Activated CD4-positive, alpha-beta memory T cell treated with anti-CD3 and anti-CD28 coated beads, Interleukin-2, amount 10 ng/mL, durations not matched to agents 7 days and 5 days (primary cell): ENCODE data around the gene USP47. TPM values are rescaled to one million over a fixed set of nuclear protein-coding genes. Genes with fewer than 3 reads are reported as not detected.

Experiments used
- CTCF ChIA-PET: fragments of 350-600 bp; sonication (Branson Sonifier 250); formaldehyde crosslinking; loops from one replicate; lab custom pipeline; 2021; ENCODE audit warnings: antibody characterized with exemption, inconsistent platforms; lab: Charles Lee
- POLR2A ChIA-PET: fragments of 350-600 bp; sonication (Branson Sonifier 250); formaldehyde crosslinking; loops from one replicate; lab custom pipeline; 2021; ENCODE audit warnings: antibody characterized with exemption; lab: Charles Lee
- DNase-seq: peaks from one replicate; pipeline ENCODE4 v3.0.0-alpha.2; 2020
- H3K27ac Mint-ChIP-seq: one replicate; pipeline ENCODE4 v1.8.0; 2021; ENCODE audit warnings: mild to moderate bottlenecking, mixed read lengths
- H3K27me3 Mint-ChIP-seq: one replicate; pipeline ENCODE4 v1.8.0; 2021; ENCODE audit warnings: mixed read lengths
- H3K36me3 Mint-ChIP-seq: one replicate; pipeline ENCODE4 v1.8.0; 2021; ENCODE audit warnings: low read depth, mixed read lengths
- H3K4me1 Mint-ChIP-seq: one replicate; pipeline ENCODE4 v1.8.0; 2021; ENCODE audit warnings: mixed read lengths
- H3K4me3 Mint-ChIP-seq: one replicate; pipeline ENCODE4 v1.8.0; 2021; ENCODE audit warnings: mild to moderate bottlenecking, mixed read lengths
- H3K9me3 Mint-ChIP-seq: one replicate; pipeline ENCODE4 v1.8.0; 2021; ENCODE audit warnings: mixed read lengths
- total RNA-seq, 2 experiments: library from RNA; stranded (reverse); gene quantifications; one replicate each; pipeline ENCODE4 v1.2.3, GENCODE V29; 2021

USP47 gene
- total RNA-seq, 2 experiments from 2014 or later: 38.9 to 41.7 TPM

DNA sequence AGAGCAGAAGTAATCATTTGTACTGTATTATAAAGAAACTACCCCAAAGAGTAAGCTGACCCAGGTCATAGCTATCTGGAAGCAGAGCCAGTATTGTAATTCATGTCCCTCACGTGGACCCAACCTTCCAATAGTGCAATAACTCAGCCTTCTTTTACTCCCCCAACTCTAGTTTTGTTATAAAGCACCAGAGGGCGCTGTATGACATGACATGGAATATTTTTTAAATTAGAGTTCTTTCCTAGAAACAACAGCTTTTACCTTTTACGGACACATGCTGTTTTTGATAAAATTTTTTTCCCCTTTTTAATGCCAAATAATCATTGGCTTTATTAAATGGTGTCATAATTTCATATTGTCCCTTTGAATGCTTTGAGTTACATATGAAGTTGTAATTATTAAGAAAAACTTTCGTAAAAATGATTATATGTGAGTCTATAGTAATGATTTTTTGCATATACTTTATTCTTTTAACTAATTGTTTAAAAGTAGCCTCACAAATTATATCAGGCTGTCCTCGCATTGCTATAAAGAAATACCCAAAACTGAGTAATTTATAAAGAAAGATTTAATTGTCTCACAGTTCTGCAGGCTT lies 89.8 kb downstream of the USP47 start:
- Mint-ChIP-seq H3K4me3 (no peak overlapping the region), H3K27me3 (no peaks in the 10 kb centered on the region), H3K4me1 (peaks cover 6% of the 10 kb centered on the region), H3K36me3 (peaks cover 29% of the 10 kb centered on the region), H3K9me3 (no peaks in the 10 kb centered on the region), H3K27ac (no peak overlapping the region)
- ChIA-PET CTCF (interaction anchor here (0.8 to 2.6 kb wide), 11 partner anchors 12 to 350 kb away, joined by 3 to 46 read pairs (median 6); no protein-coding TSS in a partner anchor), POLR2A (interaction anchor here (0.8 kb wide), 1 partner anchor 40 kb away, joined by 3 read pairs; no protein-coding TSS in a partner anchor)
- no peak for DNase-seq

DNA sequence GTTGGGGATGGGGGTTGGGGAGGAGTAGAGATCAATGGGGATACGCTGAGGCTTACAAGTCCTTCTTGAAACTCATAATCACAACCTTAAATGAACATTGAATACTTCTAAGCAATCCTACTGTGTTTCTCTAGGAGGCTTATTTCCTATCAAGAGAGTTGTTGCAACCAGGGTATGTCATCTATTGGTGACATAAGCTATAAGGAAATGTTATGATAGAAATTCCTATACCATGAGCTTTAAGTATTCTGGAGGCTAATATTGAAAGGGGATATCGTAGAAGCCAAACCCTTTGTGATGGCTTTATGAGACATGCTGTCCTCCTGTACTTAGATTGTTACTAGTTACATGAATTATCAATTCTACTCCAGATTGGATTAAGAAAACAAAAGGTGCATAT lies 93.8 kb downstream of the USP47 start:
- DNase-seq: no peak
- Mint-ChIP-seq H3K36me3 (peaks cover 37% of the 10 kb centered on the region), H3K4me3 (no peak overlapping the region), H3K27ac (no peak overlapping the region), H3K27me3 (no peaks in the 10 kb centered on the region), H3K4me1 (no peaks in the 10 kb centered on the region), H3K9me3 (no peaks in the 10 kb centered on the region)
- ChIA-PET CTCF (interaction anchor here (0.9 to 1.1 kb wide), 2 partner anchors 12 to 108 kb away, joined by 3 read pairs; no protein-coding TSS in a partner anchor), POLR2A (no interaction called here)

- CTCF ChIA-PET: no interaction called here
- no peak overlapping the region for H3K4me3 Mint-ChIP-seq
- no peak for DNase-seq
- H3K27me3 Mint-ChIP-seq: no peaks in the 10 kb centered on the region
- no peak overlapping the region for H3K27ac Mint-ChIP-seq
- no peaks in the 10 kb centered on the region for H3K9me3 Mint-ChIP-seq
- POLR2A ChIA-PET: no interaction called here
- H3K4me1 Mint-ChIP-seq: no peaks in the 10 kb centered on the region
- H3K36me3 Mint-ChIP-seq: peaks cover 40% of the 10 kb centered on the region
These were observed 95.7 kb downstream of the USP47 start for GRCh38 chr11:11937433-11937832.

DNA sequence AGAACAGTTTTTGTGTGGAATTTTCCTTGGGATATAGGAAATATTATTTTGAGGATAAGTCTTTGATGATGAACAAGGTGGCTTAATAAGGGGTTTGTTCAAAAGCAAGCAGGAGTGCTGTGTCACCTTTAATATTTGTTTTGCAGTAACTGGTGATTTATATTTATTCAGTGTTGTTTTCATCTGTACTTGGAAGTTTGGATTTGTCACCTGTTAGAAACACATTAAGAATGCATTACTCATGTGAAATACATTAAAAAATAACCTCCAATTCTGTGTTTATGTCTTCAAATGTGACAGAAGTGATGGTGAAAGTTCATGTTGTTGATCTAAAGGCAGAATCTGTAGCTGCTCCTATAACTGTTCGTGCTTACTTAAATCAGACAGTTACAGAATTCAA lies 96.2 kb downstream of the USP47 start:
- Mint-ChIP-seq H3K27me3 (no peaks in the 10 kb centered on the region), H3K4me3 (no peak overlapping the region), H3K4me1 (no peaks in the 10 kb centered on the region), H3K36me3 (peaks cover 43% of the 10 kb centered on the region), H3K27ac (no peak overlapping the region), H3K9me3 (no peaks in the 10 kb centered on the region)
- no peak for DNase-seq
- POLR2A ChIA-PET: interaction anchor here (1.1 kb wide), 1 partner anchor 37 kb away, joined by 3 read pairs; no protein-coding TSS in a partner anchor
- CTCF ChIA-PET: interaction anchor here (0.7 kb wide), 1 partner anchor 106 kb away, joined by 5 read pairs; no protein-coding TSS in a partner anchor

GRCh38 chr11:11940551-11940950 lies 98.8 kb downstream of the USP47 start:
- no peaks in the 10 kb centered on the region for H3K9me3 Mint-ChIP-seq
- no peak overlapping the region for H3K4me3 Mint-ChIP-seq
- no peak overlapping the region for H3K27ac Mint-ChIP-seq
- POLR2A ChIA-PET: no interaction called here
- no peaks in the 10 kb centered on the region for H3K4me1 Mint-ChIP-seq
- CTCF ChIA-PET: no interaction called here
- no peak for DNase-seq
- H3K27me3 Mint-ChIP-seq: no peaks in the 10 kb centered on the region
- peaks cover 36% of the 10 kb centered on the region for H3K36me3 Mint-ChIP-seq

DNA sequence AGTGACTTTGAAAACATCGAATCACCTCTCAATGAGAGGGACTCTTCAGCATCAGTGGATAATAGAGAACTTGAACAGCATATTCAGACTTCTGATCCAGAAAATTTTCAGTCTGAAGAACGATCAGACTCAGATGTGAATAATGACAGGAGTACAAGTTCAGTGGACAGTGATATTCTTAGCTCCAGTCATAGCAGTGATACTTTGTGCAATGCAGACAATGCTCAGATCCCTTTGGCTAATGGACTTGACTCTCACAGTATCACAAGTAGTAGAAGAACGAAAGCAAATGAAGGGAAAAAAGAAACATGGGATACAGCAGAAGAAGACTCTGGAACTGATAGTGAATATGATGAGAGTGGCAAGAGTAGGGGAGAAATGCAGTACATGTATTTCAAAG lies 100.9 kb downstream of the USP47 start:
- no peaks in the 10 kb centered on the region for H3K4me1 Mint-ChIP-seq
- ChIA-PET POLR2A (no interaction called here), CTCF (interaction anchor here (1.7 kb wide), 1 partner anchor 11 kb away, joined by 9 read pairs; no protein-coding TSS in a partner anchor)
- no peak overlapping the region for H3K27ac Mint-ChIP-seq
- no peaks in the 10 kb centered on the region for H3K9me3 Mint-ChIP-seq
- no peaks in the 10 kb centered on the region for H3K27me3 Mint-ChIP-seq
- H3K4me3 Mint-ChIP-seq: no peak overlapping the region
- H3K36me3 Mint-ChIP-seq: peaks cover 32% of the 10 kb centered on the region
- DNase-seq: no peak

GRCh38 chr11:11944444-11944843 lies 102.7 kb downstream of the USP47 start:
- POLR2A ChIA-PET: no interaction called here
- no peaks in the 10 kb centered on the region for H3K4me1 Mint-ChIP-seq
- no peak overlapping the region for H3K27ac Mint-ChIP-seq
- peaks cover 24% of the 10 kb centered on the region for H3K36me3 Mint-ChIP-seq
- no peaks in the 10 kb centered on the region for H3K27me3 Mint-ChIP-seq
- CTCF ChIA-PET: interaction anchor here (0.7 to 1.7 kb wide), 3 partner anchors 13 to 100 kb away, joined by 3 to 9 read pairs (median 3); no protein-coding TSS in a partner anchor
- no peak overlapping the region for H3K4me3 Mint-ChIP-seq
- H3K9me3 Mint-ChIP-seq: no peaks in the 10 kb centered on the region
- DNase-seq: no peak

DNA sequence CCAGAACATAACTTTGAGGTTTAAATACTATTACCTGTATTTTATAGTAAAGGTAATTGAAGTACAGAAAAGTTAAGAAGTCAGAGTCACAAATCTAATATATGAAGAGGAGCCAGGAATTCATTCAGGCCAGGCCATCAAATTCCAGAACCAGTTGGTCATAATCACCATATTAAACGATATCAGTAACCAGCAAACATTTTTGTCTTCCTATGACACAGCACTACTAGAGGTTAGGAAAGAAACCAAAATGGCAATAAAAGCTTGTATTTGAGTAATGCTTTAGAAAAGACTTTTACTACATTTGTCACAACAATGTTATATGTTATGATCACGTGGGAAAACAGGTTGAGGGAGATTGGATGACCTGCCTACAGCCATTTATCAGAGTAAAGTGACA lies 104.4 kb downstream of the USP47 start:
- no peak overlapping the region for H3K27ac Mint-ChIP-seq
- ChIA-PET CTCF (interaction anchor here (1.1 to 3.0 kb wide), 4 partner anchors 15 to 342 kb away, joined by 3 to 7 read pairs (median 6); no protein-coding TSS in a partner anchor), POLR2A (no interaction called here)
- DNase-seq: no peak
- no peaks in the 10 kb centered on the region for H3K4me1 Mint-ChIP-seq
- peaks cover 27% of the 10 kb centered on the region for H3K36me3 Mint-ChIP-seq
- H3K4me3 Mint-ChIP-seq: no peak overlapping the region
- no peaks in the 10 kb centered on the region for H3K27me3 Mint-ChIP-seq
- no peaks in the 10 kb centered on the region for H3K9me3 Mint-ChIP-seq

DNA sequence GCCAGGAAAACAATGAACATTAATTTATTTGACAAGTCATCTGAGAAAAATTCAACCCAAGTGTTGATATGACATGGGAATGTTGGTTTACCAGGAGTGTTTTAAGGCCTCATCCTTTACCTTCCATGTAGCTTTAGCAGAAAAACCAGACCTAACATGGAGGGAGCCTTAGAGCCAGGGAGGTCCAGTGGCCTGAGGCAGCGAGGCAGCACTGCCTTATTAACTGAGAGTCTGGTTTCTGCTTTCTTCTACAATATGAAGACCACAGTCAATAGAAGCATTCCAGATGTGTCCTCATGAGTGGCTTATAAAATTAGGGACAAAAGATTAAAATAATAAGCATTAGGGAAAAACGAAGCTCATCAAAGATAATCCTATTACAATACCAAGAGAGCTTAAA lies 105.1 kb downstream of the USP47 start:
- POLR2A ChIA-PET: no interaction called here
- Mint-ChIP-seq H3K4me1 (no peaks in the 10 kb centered on the region), H3K36me3 (peaks cover 32% of the 10 kb centered on the region), H3K27ac (no peak overlapping the region), H3K9me3 (no peaks in the 10 kb centered on the region), H3K4me3 (no peak overlapping the region), H3K27me3 (no peaks in the 10 kb centered on the region)
- no peak for DNase-seq
- CTCF ChIA-PET: interaction anchor here (0.7 to 3.0 kb wide), 6 partner anchors 14 to 341 kb away, joined by 3 to 7 read pairs (median 5); no protein-coding TSS in a partner anchor

DNA sequence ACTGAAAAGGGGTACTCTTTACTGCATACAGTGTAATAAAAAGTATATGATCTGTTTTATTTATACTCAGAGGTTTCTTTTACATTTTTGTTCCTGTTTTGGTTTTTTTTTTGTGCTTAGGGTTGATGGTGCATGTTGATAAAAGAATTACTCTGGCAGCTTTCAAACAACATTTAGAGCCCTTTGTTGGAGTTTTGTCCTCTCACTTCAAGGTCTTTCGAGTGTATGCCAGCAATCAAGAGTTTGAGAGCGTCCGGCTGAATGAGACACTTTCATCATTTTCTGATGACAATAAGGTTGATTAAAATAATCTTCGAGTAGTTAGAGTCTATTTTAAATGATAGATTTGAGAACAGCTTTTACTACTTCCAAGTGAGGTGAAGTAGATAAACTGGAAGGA lies 106.1 kb downstream of the USP47 start:
- no peaks in the 10 kb centered on the region for H3K27me3 Mint-ChIP-seq
- H3K4me3 Mint-ChIP-seq: no peak overlapping the region
- no peaks in the 10 kb centered on the region for H3K4me1 Mint-ChIP-seq
- H3K27ac Mint-ChIP-seq: no peak overlapping the region
- no peaks in the 10 kb centered on the region for H3K9me3 Mint-ChIP-seq
- no peak for DNase-seq
- peaks cover 34% of the 10 kb centered on the region for H3K36me3 Mint-ChIP-seq
- POLR2A ChIA-PET: no interaction called here
- CTCF ChIA-PET: interaction anchor here (0.7 to 3.0 kb wide), 7 partner anchors 10 to 341 kb away, joined by 3 to 7 read pairs (median 5); no protein-coding TSS in a partner anchor

DNA sequence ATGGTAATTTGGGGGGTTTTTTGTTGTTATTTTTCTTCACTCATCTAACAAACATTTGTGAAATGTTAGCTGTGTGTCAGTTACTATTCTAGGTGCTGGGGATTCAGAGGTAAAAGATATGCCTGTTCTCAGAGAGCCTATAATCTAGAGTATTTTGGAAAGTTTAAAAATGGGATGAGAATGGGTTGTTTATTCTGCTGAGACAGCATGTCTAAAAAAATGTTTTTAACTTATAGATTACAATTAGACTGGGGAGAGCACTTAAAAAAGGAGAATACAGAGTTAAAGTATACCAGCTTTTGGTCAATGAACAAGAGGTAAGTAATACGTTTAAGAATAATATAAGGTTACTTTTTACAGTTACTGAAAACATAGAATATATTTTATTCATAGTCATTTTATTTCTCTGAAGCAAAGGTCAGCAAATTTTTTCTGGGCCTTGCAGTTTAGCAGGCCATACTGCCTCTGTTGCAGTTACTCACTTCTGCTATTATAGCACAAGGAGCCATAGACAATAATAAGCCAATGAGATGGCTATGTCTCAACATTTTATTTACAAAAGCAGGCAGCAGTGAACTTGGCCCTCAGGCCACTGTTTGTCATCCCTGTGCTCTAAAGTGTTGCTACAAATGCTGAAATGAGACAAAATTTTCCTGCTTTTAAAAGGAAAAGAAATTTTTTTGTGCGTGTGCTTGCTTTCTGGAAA lies 106.6 kb downstream of the USP47 start:
- no peaks in the 10 kb centered on the region for H3K27me3 Mint-ChIP-seq
- peaks cover 35% of the 10 kb centered on the region for H3K36me3 Mint-ChIP-seq
- no peak for DNase-seq
- H3K4me3 Mint-ChIP-seq: no peak overlapping the region
- POLR2A ChIA-PET: no interaction called here
- H3K9me3 Mint-ChIP-seq: no peaks in the 10 kb centered on the region
- CTCF ChIA-PET: interaction anchor here (1.1 to 3.0 kb wide), 6 partner anchors 10 to 95 kb away, joined by 3 to 7 read pairs (median 5); no protein-coding TSS in a partner anchor
- no peak overlapping the region for H3K27ac Mint-ChIP-seq
- H3K4me1 Mint-ChIP-seq: no peaks in the 10 kb centered on the region

- Mint-ChIP-seq H3K4me3 (no peak overlapping the region), H3K27ac (no peak overlapping the region), H3K36me3 (peaks cover 38% of the 10 kb centered on the region), H3K4me1 (no peaks in the 10 kb centered on the region), H3K9me3 (no peaks in the 10 kb centered on the region), H3K27me3 (no peaks in the 10 kb centered on the region)
- no peak for DNase-seq
- CTCF ChIA-PET: no interaction called here
- POLR2A ChIA-PET: no interaction called here
These were observed 107.7 kb downstream of the USP47 start for GRCh38 chr11:11949482-11949881.

DNA sequence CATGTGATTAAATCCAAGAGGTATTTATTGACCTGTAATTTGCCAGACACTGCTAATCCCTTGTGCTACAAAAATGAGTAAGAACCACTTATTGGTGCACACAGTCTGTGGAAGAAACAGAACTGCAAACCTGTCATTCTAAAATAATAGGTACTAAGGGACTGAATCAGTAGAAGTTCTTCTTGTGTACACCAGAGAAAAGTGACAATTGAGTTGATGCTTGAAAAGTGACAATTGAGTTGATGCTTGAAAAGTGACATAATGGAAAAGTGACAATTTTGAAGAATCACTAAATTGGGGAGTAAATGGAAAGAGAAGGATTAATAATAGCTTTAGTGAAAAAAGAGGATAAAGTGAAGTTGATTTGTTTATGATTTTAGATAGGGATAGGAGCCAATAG lies 110.3 kb downstream of the USP47 start:
- no peaks in the 10 kb centered on the region for H3K4me1 Mint-ChIP-seq
- DNase-seq: no peak
- CTCF ChIA-PET: no interaction called here
- H3K9me3 Mint-ChIP-seq: no peaks in the 10 kb centered on the region
- peaks cover 50% of the 10 kb centered on the region for H3K36me3 Mint-ChIP-seq
- H3K27ac Mint-ChIP-seq: no peak overlapping the region
- H3K4me3 Mint-ChIP-seq: no peak overlapping the region
- POLR2A ChIA-PET: no interaction called here
- H3K27me3 Mint-ChIP-seq: no peaks in the 10 kb centered on the region
